Coronary artery (tissue), 2 donors: Measurements from ENCODE around the gene TEKTIP1.

ENCODE experiments used
- DNase-seq: peaks from one replicate; pipeline ENCODE4 v3.0.0-alpha.2; 2017; ENCODE audit warnings: low spot score
- H3K27ac ChIP-seq, 2 donors: fragments of 200-600 bp; sonication (generic); one replicate each; pipeline ENCODE4 v1.5.1; 2016 to 2019
- H3K4me3 ChIP-seq: fragments of 200-600 bp; sonication (generic); 2 replicates; pipeline ENCODE4 v1.5.1; 2016; ENCODE audit warnings: mild to moderate bottlenecking, moderate library complexity
- CTCF ChIP-seq: fragments of 200-600 bp; sonication (generic); IDR thresholded peaks from one replicate; pipeline ENCODE4 v1.5.1; 2019; ENCODE audit warnings: antibody characterized with exemption

Gene TEKTIP1

GRCh38 chr19:3508771-3509535, 30.0 kb upstream of the TEKTIP1 start:
- no peak for TF ChIP-seq CTCF
- Histone ChIP-seq H3K27ac (no peak overlapping the region), H3K4me3 (no peak overlapping the region)
- DNase-seq, result no peak

- DNase-seq, result no peak
- Histone ChIP-seq H3K4me3 (no peak overlapping the region), H3K27ac (no peak overlapping the region)
- TF ChIP-seq CTCF, result no peak
These were observed 29.4 kb upstream of the TEKTIP1 start for GRCh38 chr19:3509566-3509989.

- no peak overlapping the region for H3K27ac ChIP-seq
- H3K4me3 ChIP-seq, result no peak overlapping the region
- DNase-seq, result no peak
- TF ChIP-seq CTCF, result no peak
These were observed 28.2 kb upstream of the TEKTIP1 start for GRCh38 chr19:3510727-3511126.

- Histone ChIP-seq H3K4me3 (no peak overlapping the region), H3K27ac (no peak overlapping the region)
- DNase-seq, result no peak
- no peak for TF ChIP-seq CTCF
These were observed 27.3 kb upstream of the TEKTIP1 start for GRCh38 chr19:3511506-3512251.

GRCh38 chr19:3512562-3513228, 26.3 kb upstream of the TEKTIP1 start:
- no peak overlapping the region for H3K4me3 ChIP-seq
- DNase-seq, result no peak
- H3K27ac ChIP-seq, result no peak overlapping the region
- TF ChIP-seq CTCF, result no peak

- H3K27ac ChIP-seq, result no peak overlapping the region
- DNase-seq, result no peak
- no peak for TF ChIP-seq CTCF
- no peak overlapping the region for H3K4me3 ChIP-seq
These were observed 25.5 kb upstream of the TEKTIP1 start for GRCh38 chr19:3513229-3514140.
